Trophoblast cell (in vitro differentiated cells and primary cell): ENCODE data around the gene CENPV.
A peak's percentile ranks its signal among the peaks of the same experiment; 100 is the strongest.

Experiments used
- DNase-seq, 2 donors: peaks; one replicate each; pipeline ENCODE4 v3.0.0-alpha.2; 2016
- H2AFZ ChIP-seq: 2 replicates; pipeline ENCODE4 v1.6.1; 2013; ENCODE audit warnings: low read length, moderate library complexity, mild to moderate bottlenecking; ENCODE audit not compliant: insufficient read depth, poor library complexity
- H2AK5ac ChIP-seq: 2 replicates; pipeline ENCODE4 v1.6.1; 2013; ENCODE audit warnings: mild to moderate bottlenecking, low read length
- H2BK120ac ChIP-seq: 2 replicates; pipeline ENCODE4 v1.6.1; 2013; ENCODE audit warnings: low read length, mild to moderate bottlenecking, moderate library complexity; ENCODE audit not compliant: insufficient read depth, poor library complexity
- H2BK12ac ChIP-seq: 2 replicates; pipeline ENCODE4 v1.6.1; 2013; ENCODE audit warnings: mild to moderate bottlenecking, low read length, moderate library complexity
- H2BK5ac ChIP-seq: 2 replicates; pipeline ENCODE4 v1.6.1; 2013; ENCODE audit warnings: low read length, low read depth, moderate library complexity, mild to moderate bottlenecking; ENCODE audit not compliant: poor library complexity
- H3K14ac ChIP-seq: 2 replicates; pipeline ENCODE4 v1.6.1; 2013; ENCODE audit warnings: mild to moderate bottlenecking, low read length
- H3K18ac ChIP-seq: 2 replicates; pipeline ENCODE4 v1.6.1; 2013; ENCODE audit warnings: mild to moderate bottlenecking, low read length
- H3K23ac ChIP-seq: 2 replicates; pipeline ENCODE4 v1.6.1; 2013; ENCODE audit warnings: low read length
- H3K27ac ChIP-seq: 2 replicates; pipeline ENCODE4 v1.5.1; 2013; ENCODE audit warnings: low read depth, mild to moderate bottlenecking, inconsistent platforms, low read length, moderate library complexity
- H3K27me3 ChIP-seq: 2 replicates; pipeline ENCODE4 v1.6.1; 2013; ENCODE audit warnings: inconsistent platforms, mild to moderate bottlenecking, low read length, moderate library complexity; ENCODE audit not compliant: insufficient read depth
- H3K36me3 ChIP-seq, 2 experiments: 1 replicate in 1 of 2; 2 replicates in 1 of 2; pipeline ENCODE4 v1.6.1; 2013; ENCODE audit warnings: low read length in 2 of 2, mild to moderate bottlenecking in 2 of 2, moderate library complexity in 1 of 2; ENCODE audit not compliant: insufficient read depth in 2 of 2, control insufficient read depth in 1 of 2
- H3K4ac ChIP-seq: 2 replicates; pipeline ENCODE4 v1.6.1; 2013; ENCODE audit warnings: low read depth, mild to moderate bottlenecking, low read length, moderate library complexity
- H3K4me1 ChIP-seq, 2 experiments: 1 replicate in 1 of 2; 2 replicates in 1 of 2; pipeline ENCODE4 v1.6.1; 2013; ENCODE audit warnings: low read length in 2 of 2, mild to moderate bottlenecking in 2 of 2, moderate library complexity in 1 of 2; ENCODE audit not compliant: insufficient read depth in 2 of 2, control insufficient read depth in 1 of 2
- H3K4me2 ChIP-seq: 2 replicates; pipeline ENCODE4 v1.6.1; 2013; ENCODE audit warnings: inconsistent platforms, mild to moderate bottlenecking, low read length, moderate library complexity
- H3K4me3 ChIP-seq: 2 replicates; pipeline ENCODE4 v1.5.1; 2013; ENCODE audit warnings: mild to moderate bottlenecking, low read depth, low read length, inconsistent platforms
- H3K79me1 ChIP-seq: one replicate; pipeline ENCODE4 v1.6.1; 2013; ENCODE audit warnings: low read length
- H3K79me2 ChIP-seq: 2 replicates; pipeline ENCODE4 v1.6.1; 2013; ENCODE audit warnings: low read length, mild to moderate bottlenecking; ENCODE audit not compliant: control insufficient read depth, insufficient read depth, poor library complexity
- H3K9ac ChIP-seq: 2 replicates; pipeline ENCODE4 v1.6.1; 2013; ENCODE audit warnings: mild to moderate bottlenecking, low read length
- H3K9me3 ChIP-seq: 2 replicates; pipeline ENCODE4 v1.6.1; 2013; ENCODE audit warnings: low read depth, mild to moderate bottlenecking, control low read depth, inconsistent platforms, low read length; ENCODE audit not compliant: insufficient read depth
- H4K12ac ChIP-seq: 2 replicates; pipeline ENCODE4 v1.6.1; 2013; ENCODE audit warnings: low read depth, mild to moderate bottlenecking, low read length, moderate library complexity
- H4K8ac ChIP-seq: 2 replicates; pipeline ENCODE4 v1.6.1; 2013; ENCODE audit warnings: low read depth, mild to moderate bottlenecking, low read length, moderate library complexity
- H4K91ac ChIP-seq: one replicate; pipeline ENCODE4 v1.6.1; 2013; ENCODE audit warnings: low read depth, mild to moderate bottlenecking, low read length, moderate library complexity
- WGBS: extraction: QIAGEN DNeasy Blood & Tissue Kit; methylation state at CpG from one replicate; pipeline ENCODE4 v1.1.7; 2013; ENCODE audit warnings: missing lambda C conversion rate; ENCODE audit not compliant: insufficient read length, insufficient coverage; ENCODE audit errors: extremely low coverage; 5-methylcytosine and 5-hydroxymethylcytosine counted together

Gene CENPV

GRCh38 chr17:16351831-16352230 lies 1.4 kb downstream of the CENPV start:
- no peak overlapping the region for H4K12ac ChIP-seq
- H4K8ac ChIP-seq: no peak overlapping the region
- peak overlapping the region; percentile 86 for H3K4me2 ChIP-seq
- no peak overlapping the region for H3K23ac ChIP-seq
- H2AK5ac ChIP-seq: no peak overlapping the region
- H3K4me1 ChIP-seq: peaks cover 3 to 6% of the 10 kb centered on the region in 2 experiments
- no peak overlapping the region for H2BK5ac ChIP-seq
- no peaks in the 10 kb centered on the region for H3K9me3 ChIP-seq
- no peak overlapping the region for H4K91ac ChIP-seq
- peaks cover 4% of the 10 kb centered on the region for H3K79me1 ChIP-seq
- H3K27me3 ChIP-seq: peaks cover 13% of the 10 kb centered on the region
- H3K36me3 ChIP-seq: peaks cover 2 to 4% of the 10 kb centered on the region in 2 experiments
- no peak overlapping the region for H3K14ac ChIP-seq
- H3K27ac ChIP-seq: no peak overlapping the region
- no peak overlapping the region for H3K9ac ChIP-seq
- H2AFZ ChIP-seq: no peak overlapping the region
- H2BK12ac ChIP-seq: no peak overlapping the region
- H3K4ac ChIP-seq: no peak overlapping the region
- no peaks in the 10 kb centered on the region for H3K79me2 ChIP-seq
- H3K4me3 ChIP-seq: no peak overlapping the region
- no CpG with 5 or more reads among the region's 10 CpGs for WGBS
- no peak overlapping the region for H3K18ac ChIP-seq
- DNase-seq: peak in 1 of 2 donors; percentile 44
- no peak overlapping the region for H2BK120ac ChIP-seq

GRCh38 chr17:16349431-16349830 lies 3.8 kb downstream of the CENPV start:
- Histone ChIP-seq H3K79me1 (peaks cover 4% of the 10 kb centered on the region), H2BK120ac (no peak overlapping the region)

GRCh38 chr17:16348586-16348985 lies 4.7 kb downstream of the CENPV start:
- no peak overlapping the region for H4K8ac ChIP-seq
- peaks cover 4% of the 10 kb centered on the region for H3K79me1 ChIP-seq
- no peak overlapping the region for H3K4me3 ChIP-seq
- H3K4me1 ChIP-seq: peaks cover 3 to 6% of the 10 kb centered on the region in 2 experiments
- DNase-seq: no peak
- no peak overlapping the region for H3K18ac ChIP-seq
- no peak overlapping the region for H4K91ac ChIP-seq
- H2AFZ ChIP-seq: no peak overlapping the region
- H3K9ac ChIP-seq: no peak overlapping the region
- H2AK5ac ChIP-seq: no peak overlapping the region
- H3K79me2 ChIP-seq: no peaks in the 10 kb centered on the region
- no peak overlapping the region for H4K12ac ChIP-seq
- H3K36me3 ChIP-seq: peaks cover 2 to 4% of the 10 kb centered on the region in 2 experiments
- H3K23ac ChIP-seq: no peak overlapping the region
- H3K9me3 ChIP-seq: no peaks in the 10 kb centered on the region
- no peak overlapping the region for H3K4me2 ChIP-seq
- no peak overlapping the region for H2BK120ac ChIP-seq
- no peak overlapping the region for H2BK5ac ChIP-seq
- H3K27ac ChIP-seq: no peak overlapping the region
- no peak overlapping the region for H3K14ac ChIP-seq
- H3K4ac ChIP-seq: no peak overlapping the region
- peaks cover 13% of the 10 kb centered on the region for H3K27me3 ChIP-seq
- WGBS: no CpG with 5 or more reads among the region's 6 CpGs
- no peak overlapping the region for H2BK12ac ChIP-seq

More at GRCh38 chr17:16349431-16349830, 3.8 kb downstream of the CENPV start:
- no peak overlapping the region for H2AFZ ChIP-seq
- H3K4ac ChIP-seq: no peak overlapping the region
- H3K4me3 ChIP-seq: no peak overlapping the region
- H3K36me3 ChIP-seq: peaks cover 2 to 4% of the 10 kb centered on the region in 2 experiments
- no peak overlapping the region for H3K4me2 ChIP-seq
- H3K27ac ChIP-seq: no peak overlapping the region
- no peak overlapping the region for H2AK5ac ChIP-seq
- peaks cover 3 to 6% of the 10 kb centered on the region in 2 experiments for H3K4me1 ChIP-seq
- no peak overlapping the region for H3K9ac ChIP-seq
- no peak overlapping the region for H3K14ac ChIP-seq
- no peak overlapping the region for H3K18ac ChIP-seq
- no peak overlapping the region for H4K8ac ChIP-seq
- H4K12ac ChIP-seq: no peak overlapping the region
- no CpG with 5 or more reads among the region's 5 CpGs for WGBS
- no peak overlapping the region for H3K23ac ChIP-seq
- H2BK5ac ChIP-seq: no peak overlapping the region
- no peak overlapping the region for H4K91ac ChIP-seq
- no peaks in the 10 kb centered on the region for H3K79me2 ChIP-seq
- no peak for DNase-seq
- no peaks in the 10 kb centered on the region for H3K9me3 ChIP-seq
- no peak overlapping the region for H2BK12ac ChIP-seq
- H3K27me3 ChIP-seq: peaks cover 13% of the 10 kb centered on the region

GRCh38 chr17:16346721-16347271 lies 6.5 kb downstream of the CENPV start:
- H2BK120ac ChIP-seq: no peak overlapping the region
- H2AFZ ChIP-seq: no peak overlapping the region
- H3K23ac ChIP-seq: no peak overlapping the region
- H3K79me2 ChIP-seq: no peaks in the 10 kb centered on the region
- H3K4me2 ChIP-seq: no peak overlapping the region
- peaks cover 0 to 4% of the 10 kb centered on the region in 2 experiments for H3K4me1 ChIP-seq
- no peak overlapping the region for H2AK5ac ChIP-seq
- H2BK12ac ChIP-seq: no peak overlapping the region
- no peaks in the 10 kb centered on the region for H3K9me3 ChIP-seq
- no peak overlapping the region for H3K9ac ChIP-seq
- H2BK5ac ChIP-seq: no peak overlapping the region
- no peak for DNase-seq
- no peak overlapping the region for H3K27ac ChIP-seq
- no peaks in the 10 kb centered on the region for H3K79me1 ChIP-seq
- H3K4me3 ChIP-seq: no peak overlapping the region
- H4K8ac ChIP-seq: no peak overlapping the region
- no peak overlapping the region for H4K91ac ChIP-seq
- H3K27me3 ChIP-seq: peaks cover under 1% of the 10 kb centered on the region
- no peak overlapping the region for H3K14ac ChIP-seq
- no peak overlapping the region for H3K4ac ChIP-seq
- H3K18ac ChIP-seq: no peak overlapping the region
- WGBS: no CpG with 5 or more reads among the region's 6 CpGs
- peaks cover 2 to 4% of the 10 kb centered on the region in 2 experiments for H3K36me3 ChIP-seq
- no peak overlapping the region for H4K12ac ChIP-seq
